GM04504 (cell line): ENCODE measurements around the gene SLC25A23.
"Not testable (repeated sequence)": the region's sequence is repeated elsewhere in the genome, so short reads cannot be mapped to it uniquely, and the experiment has no call there.

Source experiments
- DNase-seq: peaks from one replicate; pipeline ENCODE4 v3.0.0-alpha.2; 2012; ENCODE audit warnings: low read depth

SLC25A23 gene

DNA sequence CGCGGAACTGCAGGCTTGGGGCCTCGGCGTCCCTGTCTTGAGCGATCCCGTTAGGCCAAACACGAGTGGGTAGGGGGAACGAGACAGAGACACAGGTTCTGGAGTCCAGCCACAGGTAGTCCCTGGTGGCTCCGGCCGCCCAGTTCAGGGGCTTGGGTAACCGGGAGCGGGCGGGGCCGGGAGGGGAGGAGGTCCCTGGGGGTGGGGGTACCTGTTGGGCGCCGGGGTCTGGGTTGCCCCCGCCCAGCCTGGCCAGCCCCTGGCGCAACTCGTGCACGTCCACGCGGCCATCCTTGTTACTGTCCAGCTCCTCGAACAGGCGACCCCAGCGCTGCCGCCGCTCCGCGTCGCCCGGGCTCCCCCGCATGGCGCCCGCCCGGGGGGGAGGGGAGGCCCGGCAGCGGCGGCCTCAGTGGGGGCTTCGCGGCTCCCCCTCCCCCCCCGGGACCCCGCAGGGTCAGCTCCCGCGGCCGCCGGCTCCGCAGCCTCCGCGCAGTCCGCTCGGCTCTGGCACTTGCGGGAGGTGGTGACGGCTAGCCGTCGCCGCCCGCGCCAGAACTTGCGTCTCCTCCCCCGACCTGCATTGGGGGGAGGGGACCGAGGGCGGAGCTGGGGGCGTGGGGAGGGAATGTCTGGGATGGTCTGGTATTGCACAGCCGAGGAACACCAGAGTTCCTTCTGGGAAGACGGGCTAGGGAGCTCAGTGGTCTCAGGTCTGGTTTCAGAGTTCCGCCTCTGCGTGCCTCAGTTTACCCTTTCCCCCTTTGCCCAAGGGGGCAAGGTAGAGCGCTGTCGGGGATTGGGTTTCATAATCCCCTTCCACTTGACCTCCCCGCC lies at the start of gene SLC25A23:
TSS of gene SLC25A23 (minus strand) at position 531 of the 837 bp plus-strand sequence. CDS start at position 367, 164 bp downstream.
- peak; percentile 10 for DNase-seq

- DNase-seq, result not testable (repeated sequence)
These were observed 48.6 kb upstream of the SLC25A23 start for GRCh38 chr19:6508028-6508771.

- DNase-seq, result no peak
These were observed 44.0 kb upstream of the SLC25A23 start for GRCh38 chr19:6503407-6504201.

GRCh38 chr19:6501740-6502648 lies 42.4 kb upstream of the SLC25A23 start, which contains the start of gene TUBB4A:
TSS of gene TUBB4A (minus strand) at chr19:6502309. CDS start at chr19:6502212, 97 bp downstream.
- DNase-seq, result no peak

- no peak for DNase-seq
These were observed 41.5 kb upstream of the SLC25A23 start for GRCh38 chr19:6500837-6501739.

DNA sequence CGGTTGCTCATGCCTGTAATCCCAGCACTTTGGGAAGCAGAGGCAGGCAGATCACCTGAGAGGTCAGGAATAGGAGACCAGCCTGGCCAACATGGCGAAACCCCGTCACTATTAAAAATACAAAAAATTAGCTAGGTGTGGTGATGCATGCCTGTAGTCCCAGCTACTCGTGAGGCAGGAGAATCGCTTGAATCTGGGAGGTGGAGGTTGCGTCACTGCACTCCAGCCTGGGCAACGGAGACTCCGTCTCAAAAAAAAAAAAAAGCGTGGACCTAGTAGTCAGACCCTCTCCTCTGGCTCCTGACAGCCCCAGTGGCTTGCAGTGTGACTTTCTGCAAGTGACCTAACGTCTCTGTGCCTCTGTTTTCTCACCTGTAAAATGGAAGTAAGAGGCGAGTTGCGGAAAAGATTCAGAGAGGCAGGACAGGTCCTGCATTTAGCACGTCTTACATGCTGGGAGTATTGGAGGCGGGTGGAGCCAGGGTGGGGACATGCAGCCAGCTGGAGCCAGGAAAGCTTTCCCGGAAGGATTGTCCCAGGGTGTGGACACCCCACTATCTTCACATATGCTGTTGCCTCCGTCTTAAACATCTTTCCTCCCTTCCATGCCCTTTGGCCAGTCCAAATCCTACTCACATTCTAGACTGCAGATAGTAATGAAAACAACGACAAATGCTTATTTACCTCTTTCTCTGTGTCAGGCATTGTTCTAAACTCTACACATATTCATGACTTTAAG lies 39.6 kb upstream of the SLC25A23 start:
- no peak for DNase-seq

- no peak for DNase-seq
These were observed 38.9 kb upstream of the SLC25A23 start for GRCh38 chr19:6498294-6499036.

DNA sequence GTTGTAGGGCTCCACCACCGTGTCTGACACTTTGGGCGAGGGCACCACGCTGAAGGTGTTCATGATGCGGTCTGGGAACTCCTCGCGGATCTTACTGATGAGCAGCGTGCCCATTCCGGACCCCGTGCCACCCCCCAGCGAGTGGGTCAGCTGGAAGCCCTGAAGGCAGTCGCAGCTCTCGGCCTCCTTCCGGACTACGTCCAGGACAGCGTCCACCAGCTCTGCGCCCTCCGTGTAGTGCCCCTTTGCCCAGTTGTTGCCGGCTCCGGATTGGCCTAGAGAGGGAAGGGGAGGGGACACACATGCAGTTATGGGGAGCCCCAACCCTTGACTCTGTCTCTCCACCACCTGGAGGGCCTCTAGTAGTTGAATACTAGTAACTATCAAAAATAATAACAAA lies 36.4 kb upstream of the SLC25A23 start:
- DNase-seq, result no peak

GRCh38 chr19:6494438-6495036 lies 34.9 kb upstream of the SLC25A23 start:
- no peak for DNase-seq

- DNase-seq, result no peak
These were observed 32.4 kb upstream of the SLC25A23 start for GRCh38 chr19:6491802-6492592.

GRCh38 chr19:6490134-6490533 lies 30.5 kb upstream of the SLC25A23 start:
- DNase-seq, result no peak

DNA sequence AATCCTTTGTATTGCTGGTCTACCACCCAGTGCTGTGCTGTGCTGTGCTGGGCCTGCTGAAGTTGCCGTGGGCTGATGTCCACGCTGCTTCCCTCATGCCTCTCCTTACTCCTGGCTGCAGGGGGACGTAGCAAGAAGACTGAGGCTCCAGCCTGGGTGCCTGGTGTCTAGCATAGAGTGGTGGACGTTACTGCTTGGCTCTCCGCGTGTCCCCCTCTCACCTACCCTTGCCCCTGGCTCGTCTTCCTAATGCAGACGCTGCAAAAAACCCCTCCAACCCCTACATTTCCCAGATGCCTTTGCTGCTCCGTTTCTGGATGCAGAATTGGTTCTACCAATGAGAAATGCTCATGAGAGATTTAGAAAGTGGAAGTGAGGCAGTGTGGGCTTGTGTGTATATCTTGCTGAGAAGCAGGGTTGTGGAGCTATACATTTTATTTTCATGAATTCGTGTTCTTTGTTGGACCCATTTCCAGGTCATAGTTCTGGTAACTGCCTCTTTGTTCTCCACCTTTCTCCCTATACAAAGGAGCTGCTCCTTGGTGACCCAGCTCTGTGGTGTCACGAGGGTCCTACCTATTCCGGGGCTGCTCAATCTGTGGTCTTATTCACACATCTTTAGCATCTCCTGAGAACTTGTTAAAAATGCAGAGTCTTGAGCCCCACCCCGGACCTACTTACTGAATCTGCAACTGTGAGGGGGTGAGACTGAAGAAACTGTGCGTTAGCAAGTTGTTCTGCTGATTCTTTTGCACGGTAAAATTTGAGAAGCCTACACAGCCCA lies 29.9 kb upstream of the SLC25A23 start:
- no peak for DNase-seq

DNA sequence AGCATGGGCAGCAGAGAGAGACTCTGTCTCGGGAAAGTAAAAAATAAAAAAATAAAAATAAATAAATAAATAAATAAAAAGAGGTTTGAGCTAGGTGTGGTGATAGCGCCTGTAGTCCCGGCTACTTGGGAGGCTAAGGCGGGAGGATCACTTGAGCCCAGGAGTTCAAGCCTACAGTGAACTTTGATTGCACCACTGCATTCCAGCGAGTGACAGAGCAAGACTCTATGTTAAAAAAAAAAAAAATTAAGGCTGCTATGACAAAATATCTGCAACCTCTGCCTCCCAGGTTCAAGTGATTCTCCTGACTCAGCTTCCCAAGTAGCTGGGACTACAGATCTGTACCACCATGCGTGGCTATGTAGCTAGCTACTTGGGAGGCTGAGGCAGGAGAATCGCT lies 25.2 kb upstream of the SLC25A23 start:
- DNase-seq, result no peak

- no peak for DNase-seq
These were observed 24.6 kb upstream of the SLC25A23 start for GRCh38 chr19:6484230-6484629.

DNA sequence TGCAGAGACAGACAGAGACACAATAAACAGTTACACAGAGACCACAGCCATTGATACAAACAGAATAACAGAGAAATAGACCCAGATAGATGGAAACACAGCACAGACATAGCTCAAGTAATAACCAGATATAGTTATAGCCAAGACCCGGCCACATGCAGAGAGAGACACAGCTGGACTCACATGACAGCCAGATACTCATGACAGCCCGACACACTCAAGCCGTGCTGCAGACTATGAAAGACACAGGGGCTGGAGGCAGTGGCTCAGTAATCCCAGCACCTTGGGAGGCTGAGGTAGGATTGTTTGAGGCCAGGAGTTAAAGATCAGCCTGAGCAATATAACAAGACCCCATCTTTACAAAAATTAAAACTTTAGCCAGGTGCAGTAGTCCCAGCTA lies 23.6 kb upstream of the SLC25A23 start:
- no peak for DNase-seq

- DNase-seq, result no peak
These were observed 22.7 kb upstream of the SLC25A23 start for GRCh38 chr19:6482343-6482686.
